ENCODE measurements around the gene KCNC1. TPM values are rescaled to one million over a fixed set of nuclear protein-coding genes. Genes with fewer than 3 reads are reported as not detected.

The KCNC1 gene
- total RNA-seq, 1 donor from 2014 or later: not detected

GRCh38 chr11:17751558-17751957, 17.0 kb downstream of the KCNC1 start:
- no peaks in the 10 kb centered on the region for H3K4me1 Mint-ChIP-seq (ENCODE audit: unreplicated experiment)
- no peak overlapping the region for H3K27ac Mint-ChIP-seq (ENCODE audit: unreplicated experiment)
- H3K4me3 Mint-ChIP-seq (ENCODE audit: unreplicated experiment): no peak overlapping the region
- no peaks in the 10 kb centered on the region for H3K9me3 Mint-ChIP-seq (ENCODE audit: unreplicated experiment)
- TF ChIP-seq CTCF (IDR thresholded peaks at IDR 0.05; ENCODE audit: unreplicated experiment): no peak
- DNase-seq (ENCODE audit: low spot score): no peak
- peaks cover 11% of the 10 kb centered on the region for H3K27me3 Mint-ChIP-seq (ENCODE audit: unreplicated experiment)
- H3K36me3 Mint-ChIP-seq (ENCODE audit: low read depth, unreplicated experiment): no peaks in the 10 kb centered on the region

DNA sequence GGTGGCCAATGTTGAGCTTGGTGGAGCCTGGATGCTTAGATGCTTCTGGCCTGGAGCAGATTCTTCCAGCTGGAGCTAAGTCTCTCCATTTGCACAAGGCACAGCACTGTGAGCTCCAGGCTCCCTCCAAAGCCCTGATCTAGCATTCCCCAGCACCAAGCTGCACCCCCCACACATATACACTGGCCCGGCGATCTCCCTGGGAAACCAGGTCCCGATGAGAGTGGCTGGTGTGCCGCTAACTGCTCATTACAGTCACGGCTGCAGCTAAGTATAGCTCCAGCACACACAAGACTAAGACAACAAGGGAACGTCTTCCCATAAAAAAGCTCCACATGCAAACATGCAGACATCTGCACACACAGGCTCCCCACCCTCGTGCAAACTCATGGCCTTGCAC, 17.6 kb downstream of the KCNC1 start:
- TF ChIP-seq CTCF (IDR thresholded peaks at IDR 0.05; ENCODE audit: unreplicated experiment): no peak
- H3K36me3 Mint-ChIP-seq (ENCODE audit: low read depth, unreplicated experiment): no peaks in the 10 kb centered on the region
- H3K27ac Mint-ChIP-seq (ENCODE audit: unreplicated experiment): no peak overlapping the region
- H3K4me3 Mint-ChIP-seq (ENCODE audit: unreplicated experiment): no peak overlapping the region
- no peaks in the 10 kb centered on the region for H3K9me3 Mint-ChIP-seq (ENCODE audit: unreplicated experiment)
- peaks cover 11% of the 10 kb centered on the region for H3K27me3 Mint-ChIP-seq (ENCODE audit: unreplicated experiment)
- H3K4me1 Mint-ChIP-seq (ENCODE audit: unreplicated experiment): no peaks in the 10 kb centered on the region
- no peak for DNase-seq (ENCODE audit: low spot score)

- H3K27me3 Mint-ChIP-seq (ENCODE audit: unreplicated experiment): peaks cover 11% of the 10 kb centered on the region
Observed at GRCh38 chr11:17753153-17753552, 18.6 kb downstream of the KCNC1 start.

DNA sequence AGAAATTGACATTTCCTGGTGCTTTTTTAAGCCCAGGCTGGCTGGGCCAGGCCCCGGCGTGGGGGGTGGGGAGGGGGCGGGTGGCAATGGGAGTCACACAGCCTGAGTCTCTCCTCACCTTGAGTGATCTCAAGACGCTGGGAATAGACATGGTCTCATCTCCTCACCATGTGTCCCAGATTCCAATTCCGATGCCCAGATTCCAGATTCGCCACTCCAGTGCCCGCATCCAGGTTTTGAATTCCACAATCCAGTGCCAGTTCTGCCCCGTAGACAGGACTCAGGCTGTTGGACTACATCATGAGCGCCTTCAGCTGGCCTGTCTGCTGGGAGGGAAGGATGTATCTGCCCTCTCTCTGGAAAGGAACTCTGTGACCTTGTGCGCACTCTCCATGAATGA, 19.1 kb downstream of the KCNC1 start:
- H3K9me3 Mint-ChIP-seq (ENCODE audit: unreplicated experiment): no peaks in the 10 kb centered on the region
- no peak overlapping the region for H3K27ac Mint-ChIP-seq (ENCODE audit: unreplicated experiment)
- TF ChIP-seq CTCF (IDR thresholded peaks at IDR 0.05; ENCODE audit: unreplicated experiment): no peak
- peaks cover 11% of the 10 kb centered on the region for H3K27me3 Mint-ChIP-seq (ENCODE audit: unreplicated experiment)
- DNase-seq (ENCODE audit: low spot score): no peak
- no peak overlapping the region for H3K4me3 Mint-ChIP-seq (ENCODE audit: unreplicated experiment)
- no peaks in the 10 kb centered on the region for H3K36me3 Mint-ChIP-seq (ENCODE audit: low read depth, unreplicated experiment)
- no peaks in the 10 kb centered on the region for H3K4me1 Mint-ChIP-seq (ENCODE audit: unreplicated experiment)

More at GRCh38 chr11:17753153-17753552, 18.6 kb downstream of the KCNC1 start:
- H3K36me3 Mint-ChIP-seq (ENCODE audit: low read depth, unreplicated experiment): no peaks in the 10 kb centered on the region
- TF ChIP-seq CTCF (IDR thresholded peaks at IDR 0.05; ENCODE audit: unreplicated experiment): no peak
- no peak overlapping the region for H3K27ac Mint-ChIP-seq (ENCODE audit: unreplicated experiment)
- no peaks in the 10 kb centered on the region for H3K4me1 Mint-ChIP-seq (ENCODE audit: unreplicated experiment)
- no peak for DNase-seq (ENCODE audit: low spot score)
- H3K4me3 Mint-ChIP-seq (ENCODE audit: unreplicated experiment): no peak overlapping the region
- no peaks in the 10 kb centered on the region for H3K9me3 Mint-ChIP-seq (ENCODE audit: unreplicated experiment)

GRCh38 chr11:17755891-17756290, 21.3 kb downstream of the KCNC1 start:
- Mint-ChIP-seq H3K9me3 (ENCODE audit: unreplicated experiment) (no peaks in the 10 kb centered on the region), H3K27ac (ENCODE audit: unreplicated experiment) (no peak overlapping the region), H3K4me1 (ENCODE audit: unreplicated experiment) (no peaks in the 10 kb centered on the region), H3K36me3 (ENCODE audit: low read depth, unreplicated experiment) (no peaks in the 10 kb centered on the region), H3K27me3 (ENCODE audit: unreplicated experiment) (peaks cover 8% of the 10 kb centered on the region), H3K4me3 (ENCODE audit: unreplicated experiment) (no peak overlapping the region)
- no peak for TF ChIP-seq CTCF (IDR thresholded peaks at IDR 0.05; ENCODE audit: unreplicated experiment)
- no peak for DNase-seq (ENCODE audit: low spot score)

Data from endothelial cell (in vitro differentiated cells).